ENCODE measurements around the gene SPRR2B. TPM values are rescaled to one million over a fixed set of nuclear protein-coding genes. Genes with fewer than 3 reads are reported as not detected.

Gene SPRR2B
- total and polyA plus RNA-seq, 12 donors = not detected

GRCh38 chr1:153100245-153100644 lies 28.8 kb upstream of the SPRR2B start:
- no peak for DNase-seq
- 88 to 91% methylated on average over 5 of the region's 5 CpGs for WGBS, 2 donors
- Histone ChIP-seq H3K9me3 (peaks cover 0 to 8% (median 0%) of the 10 kb centered on the region in 11 donors), H3K27me3 (no peaks in the 10 kb centered on the region), H3K36me3 (no peaks in the 10 kb centered on the region), H3K27ac (no peak overlapping the region), H3K4me3 (no peak overlapping the region), H3K4me1 (no peaks in the 10 kb centered on the region)
- intact Hi-C loops (cut with DNase I) = no loop called here
- no peak for ATAC-seq
- TF ChIP-seq CTCF (IDR thresholded peaks at IDR 0.05) = no peak

GRCh38 chr1:153099461-153100045 lies 28.1 kb upstream of the SPRR2B start:
- Histone ChIP-seq H3K27me3 (no peaks in the 10 kb centered on the region), H3K4me3 (no peak overlapping the region), H3K9me3 (peaks cover 0 to 1% (median 0%) of the 10 kb centered on the region in 11 donors), H3K27ac (no peak overlapping the region), H3K4me1 (no peaks in the 10 kb centered on the region), H3K36me3 (no peaks in the 10 kb centered on the region)
- DNase-seq (no peak), ATAC-seq (no peak)
- TF ChIP-seq CTCF (IDR thresholded peaks at IDR 0.05) = no peak
- 82 to 84% methylated on average over 9 of the region's 9 CpGs for WGBS, 2 donors
- intact Hi-C loops (cut with DNase I) = no loop called here

GRCh38 chr1:153095764-153096163 lies 24.4 kb upstream of the SPRR2B start:
- Histone ChIP-seq H3K27ac (no peak overlapping the region), H3K4me1 (no peaks in the 10 kb centered on the region), H3K4me3 (no peak overlapping the region), H3K27me3 (no peaks in the 10 kb centered on the region), H3K9me3 (no peaks in the 10 kb centered on the region), H3K36me3 (no peaks in the 10 kb centered on the region)
- intact Hi-C loops (cut with DNase I) = loop anchor here in 1 of 10 donors (2.0 kb wide), 1 partner anchor 25 kb away; the partner anchor contains the start of gene SPRR2B
- DNase-seq = no peak
- no peak for ATAC-seq
- no peak for TF ChIP-seq CTCF (IDR thresholded peaks at IDR 0.05)

GRCh38 chr1:153094426-153094825 lies 23.0 kb upstream of the SPRR2B start, which contains the start of gene SPRR2E:
TSS of gene SPRR2E (minus strand) at chr1:153094526. CDS start at chr1:153093751, 775 bp downstream.
- no peaks in the 10 kb centered on the region for H3K36me3 ChIP-seq
- ATAC-seq (no peak), DNase-seq (no peak)
- no peaks in the 10 kb centered on the region for H3K4me1 ChIP-seq
- H3K27me3 ChIP-seq = no peaks in the 10 kb centered on the region
- TF ChIP-seq CTCF (IDR thresholded peaks at IDR 0.05) = no peak
- no peak within 1 kb of the TSS for H3K4me3 ChIP-seq
- H3K27ac ChIP-seq = no peak within 1 kb of the TSS
- peaks cover 0 to 4% (median 0%) of the 10 kb centered on the region in 11 donors for H3K9me3 ChIP-seq
- intact Hi-C loops (cut with DNase I) = loop anchor here in 2 of 10 donors (1.0 to 2.0 kb wide), 2 partner anchors 23 to 24 kb away; partner anchors contain the start of gene SPRR2B (in 2 of the 2)

All from heart right ventricle (tissue), 16 donors.